Cardiac fibroblast (primary cell): ENCODE data around the gene ZEB1.
A peak's percentile ranks its signal among the peaks of the same experiment; 100 is the strongest.

Experiments used
- DNase-seq, 2 donors: peaks; one replicate each; pipeline versions ENCODE4 v3.0.0 to v3.0.0-alpha.2; 2010; ENCODE audit warnings: low read depth in 2 of 2
- H3K4me3 ChIP-seq, 2 donors: replicated peaks in 1 of 2; 1 replicate in 1 of 2; 2 replicates in 1 of 2; pipeline ENCODE4 v1.5.1; 2011; ENCODE audit warnings: low read depth in 2 of 2, low read length in 2 of 2, mild to moderate bottlenecking in 2 of 2, moderate library complexity in 1 of 2
- TF ChIP-seq, protein P1 (sequence below): IDR thresholded peaks from one replicate; pipeline ENCODE4 v1.5.1; 2011; ENCODE audit warnings: low read depth, mild to moderate bottlenecking, low read length, inconsistent platforms

ZEB1 gene

DNA sequence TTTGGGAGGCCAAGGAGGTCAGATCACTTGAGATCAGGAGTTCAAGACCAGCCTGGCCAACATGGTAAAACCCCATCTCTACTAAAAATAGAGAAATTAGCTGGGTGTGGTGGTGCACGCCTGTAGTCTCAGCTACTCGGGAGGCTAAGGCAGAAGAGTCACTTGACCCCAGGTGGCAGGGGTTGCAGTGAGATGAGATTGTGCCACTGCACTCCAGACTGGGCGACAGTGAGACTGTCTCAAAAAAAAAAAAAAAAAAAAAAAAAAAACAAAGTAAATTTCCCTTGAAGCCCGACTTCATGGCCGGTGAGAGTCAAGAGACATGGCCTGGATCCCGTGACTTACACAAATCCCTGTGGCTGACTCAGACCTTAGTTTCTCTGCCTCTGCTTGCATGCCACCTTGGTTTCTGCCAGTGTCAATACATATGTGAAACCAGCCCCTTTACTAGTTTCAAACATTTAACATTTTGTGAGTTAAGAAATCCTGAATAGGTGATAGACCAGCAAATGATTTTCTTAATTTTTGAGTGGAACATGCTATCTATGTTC is 62.8 kb downstream of the ZEB1 start:
- H3K4me3 ChIP-seq: no peak overlapping the region
- TF ChIP-seq, protein P1, sequence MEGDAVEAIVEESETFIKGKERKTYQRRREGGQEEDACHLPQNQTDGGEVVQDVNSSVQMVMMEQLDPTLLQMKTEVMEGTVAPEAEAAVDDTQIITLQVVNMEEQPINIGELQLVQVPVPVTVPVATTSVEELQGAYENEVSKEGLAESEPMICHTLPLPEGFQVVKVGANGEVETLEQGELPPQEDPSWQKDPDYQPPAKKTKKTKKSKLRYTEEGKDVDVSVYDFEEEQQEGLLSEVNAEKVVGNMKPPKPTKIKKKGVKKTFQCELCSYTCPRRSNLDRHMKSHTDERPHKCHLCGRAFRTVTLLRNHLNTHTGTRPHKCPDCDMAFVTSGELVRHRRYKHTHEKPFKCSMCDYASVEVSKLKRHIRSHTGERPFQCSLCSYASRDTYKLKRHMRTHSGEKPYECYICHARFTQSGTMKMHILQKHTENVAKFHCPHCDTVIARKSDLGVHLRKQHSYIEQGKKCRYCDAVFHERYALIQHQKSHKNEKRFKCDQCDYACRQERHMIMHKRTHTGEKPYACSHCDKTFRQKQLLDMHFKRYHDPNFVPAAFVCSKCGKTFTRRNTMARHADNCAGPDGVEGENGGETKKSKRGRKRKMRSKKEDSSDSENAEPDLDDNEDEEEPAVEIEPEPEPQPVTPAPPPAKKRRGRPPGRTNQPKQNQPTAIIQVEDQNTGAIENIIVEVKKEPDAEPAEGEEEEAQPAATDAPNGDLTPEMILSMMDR: no peak
- DNase-seq: peak in 1 of 2 donors; percentile 76

DNA sequence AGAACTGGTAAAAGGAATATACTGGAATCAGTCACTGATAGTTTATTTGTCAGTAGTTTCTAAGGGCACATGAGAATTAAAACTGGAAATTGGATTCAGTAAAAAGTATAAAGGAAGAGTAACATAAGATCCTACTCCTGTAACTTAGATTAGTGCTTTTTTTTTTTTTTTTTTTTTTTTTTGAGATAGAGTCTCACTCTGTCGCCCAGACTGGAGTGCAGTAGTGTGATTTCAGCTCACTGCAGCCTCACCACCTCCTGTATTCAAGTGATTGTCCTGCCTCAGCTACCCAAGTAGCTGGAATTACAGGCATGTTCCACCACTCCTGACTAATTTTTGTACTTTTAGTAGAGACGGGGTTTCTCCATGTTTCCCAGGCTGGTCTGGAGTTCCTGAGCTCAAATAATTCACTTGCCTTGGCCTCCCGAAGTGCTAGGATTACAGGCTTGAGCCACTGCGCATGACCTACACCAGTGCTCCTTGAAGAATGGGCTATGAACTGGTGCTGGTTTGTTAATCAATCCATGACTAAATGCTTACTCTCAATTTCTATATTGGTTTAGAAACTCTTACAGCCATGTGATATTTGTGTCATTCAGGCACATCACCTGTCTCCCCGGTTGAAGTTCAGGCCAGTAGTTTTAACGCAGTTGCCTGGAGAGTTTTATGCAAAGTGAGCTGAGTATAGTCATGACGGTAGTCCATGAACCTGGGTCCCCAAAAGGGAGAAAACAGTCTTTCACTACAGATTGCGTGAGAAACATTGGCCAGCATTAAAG is 65.0 kb downstream of the ZEB1 start:
- TF ChIP-seq, protein P1: no peak
- no peak overlapping the region for H3K4me3 ChIP-seq
- DNase-seq: no peak

DNA sequence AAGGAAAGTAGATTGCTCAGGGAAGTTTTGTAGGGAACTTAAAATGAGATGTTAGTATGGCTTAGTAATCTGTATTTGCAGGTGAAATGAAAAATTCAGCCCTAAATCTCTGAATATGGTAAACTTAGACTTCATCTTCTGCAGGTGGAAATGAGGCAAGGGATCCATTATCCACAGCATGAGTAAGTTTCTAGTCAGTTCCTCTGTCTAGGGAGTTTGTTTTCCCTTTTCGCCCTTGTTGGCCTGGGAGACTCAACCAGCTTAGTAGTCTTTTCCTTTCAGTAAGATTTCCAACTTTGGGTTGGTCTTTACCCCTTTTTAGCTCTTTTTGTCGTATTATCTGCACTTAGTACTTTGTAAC is 65.6 kb downstream of the ZEB1 start:
- TF ChIP-seq, protein P1: no peak
- DNase-seq: peak in 1 of 2 donors; percentile 71
- H3K4me3 ChIP-seq: no peak overlapping the region

DNA sequence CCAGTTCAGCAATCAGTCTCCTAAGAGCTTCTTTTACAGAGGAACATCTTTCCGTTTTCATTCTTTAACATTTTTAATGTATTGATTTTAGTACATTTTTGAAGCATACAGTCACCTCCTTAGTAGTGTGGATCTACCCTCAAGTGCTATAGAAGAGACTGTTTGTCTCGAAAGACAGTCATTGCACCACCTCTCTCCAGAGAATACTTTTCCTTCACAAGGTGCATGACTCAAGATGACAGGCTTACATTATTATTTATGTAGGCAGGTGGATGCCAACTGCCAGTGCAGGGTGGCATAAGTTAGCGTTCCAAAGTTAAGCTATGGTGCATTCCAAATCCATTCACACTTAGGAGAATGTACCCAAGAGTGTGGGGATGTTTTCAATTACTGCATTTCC is 71.8 kb downstream of the ZEB1 start:
- no peak overlapping the region for H3K4me3 ChIP-seq
- TF ChIP-seq, protein P1: no peak
- peak in 1 of 2 donors; percentile 63 for DNase-seq

DNA sequence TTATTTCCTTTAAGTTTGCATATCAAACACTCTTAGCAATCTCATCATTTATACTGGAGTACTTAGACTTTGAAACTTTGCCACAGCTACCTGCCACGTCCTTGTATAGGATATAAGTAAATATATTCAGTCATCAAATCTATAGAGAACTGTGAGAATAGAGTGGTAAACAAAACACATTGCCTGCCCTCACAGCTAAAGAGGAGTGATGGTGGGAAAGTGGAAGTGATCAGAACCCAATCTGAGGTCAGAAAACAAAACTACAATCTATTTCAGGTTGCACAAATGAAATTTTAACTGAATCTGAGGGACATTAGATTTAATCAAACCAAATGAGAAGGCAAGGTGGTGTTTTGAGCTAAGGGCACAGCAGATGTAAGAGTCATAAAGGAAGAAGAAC is 74.8 kb downstream of the ZEB1 start:
- no peak overlapping the region for H3K4me3 ChIP-seq
- TF ChIP-seq, protein P1: no peak
- no peak for DNase-seq

DNA sequence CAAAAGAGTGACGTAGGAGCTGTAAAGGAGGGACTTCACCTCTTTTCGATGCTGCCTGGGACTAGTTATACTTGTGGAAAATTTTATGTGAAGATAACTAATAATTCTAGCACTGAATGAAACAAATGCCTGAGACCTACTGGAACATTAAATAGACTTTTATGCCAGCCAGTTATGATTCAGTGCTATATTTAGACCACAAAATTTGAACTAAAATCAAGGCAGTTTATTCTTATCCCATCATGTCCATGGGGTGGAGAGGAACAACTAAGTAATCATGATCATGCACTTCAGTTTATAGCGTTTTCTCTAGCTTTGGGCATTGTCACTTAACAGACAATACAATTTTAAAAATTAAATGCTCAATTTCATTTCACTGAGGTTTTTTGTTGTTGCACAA is 76.7 kb downstream of the ZEB1 start:
- TF ChIP-seq, protein P1: no peak
- DNase-seq: peak in 1 of 2 donors; percentile 25
- H3K4me3 ChIP-seq: no peak overlapping the region
